Frontal cortex (tissue), 4 donors: Measurements from ENCODE around the gene WDR3. TPM values are rescaled to one million over a fixed set of nuclear protein-coding genes. Genes with fewer than 3 reads are reported as not detected.

ENCODE experiments used
- DNase-seq, 2 donors: peaks; one replicate each; pipeline ENCODE4 v3.0.0; 2012; ENCODE audit warnings: low spot score in 2 of 2
- FAIRE-seq: peaks from 2 replicates; lab custom pipeline; 2012; peaks lifted over from hg19 to GRCh38; lab: Jason Lieb, UNC
- total RNA-seq: library from RNA; depleted of rRNA; stranded (reverse); fragments of >200 nt; gene quantifications from one replicate; pipeline ENCODE4 v1.2.3, GENCODE V29; 2014
- donor health status: control.
- donor health status: control.
- donor health status: control.

Gene WDR3
- total RNA-seq, 1 donor from 2014 or later, result 22.4 TPM

DNA sequence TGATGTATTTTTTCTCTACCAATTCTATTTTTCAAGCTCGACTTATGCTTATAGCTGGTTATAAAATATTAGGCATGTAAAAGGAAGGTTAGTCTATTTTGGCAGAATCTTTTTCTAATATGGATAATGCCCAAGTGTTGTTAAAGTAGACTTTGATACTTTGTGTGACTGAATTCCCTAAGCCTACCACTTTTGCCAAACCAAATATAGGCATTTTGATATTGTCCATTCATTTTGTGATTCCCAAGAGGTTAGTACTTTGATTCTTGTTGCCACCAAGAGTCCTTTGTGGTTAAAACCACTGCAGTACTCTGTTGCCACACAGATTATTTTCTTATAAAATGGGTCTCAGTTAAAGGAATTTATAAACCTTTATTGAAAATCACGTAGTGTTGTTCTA lies 4.2 kb downstream of the WDR3 start:
- FAIRE-seq (no peak), DNase-seq (no peak)

DNA sequence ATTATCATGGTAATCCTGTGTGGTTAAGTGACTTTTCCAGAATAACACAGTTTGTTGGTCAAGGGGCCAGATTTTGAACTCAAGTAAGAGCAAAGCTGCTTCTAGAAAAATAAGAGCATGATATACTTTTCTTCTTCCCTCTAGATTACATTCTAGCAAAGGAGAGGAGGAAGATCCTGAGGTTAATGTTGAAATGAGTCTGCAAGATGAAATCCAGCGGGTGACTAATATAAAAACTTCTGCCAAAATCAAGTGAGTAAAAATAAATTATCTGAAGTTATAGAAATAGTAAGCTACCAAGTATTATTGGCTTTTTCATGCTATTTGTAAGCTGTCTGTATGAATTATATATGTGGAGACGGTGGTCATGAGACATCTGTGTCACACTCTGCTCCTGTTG lies 12.8 kb downstream of the WDR3 start:
- no peak for DNase-seq
- FAIRE-seq, result no peak

DNA sequence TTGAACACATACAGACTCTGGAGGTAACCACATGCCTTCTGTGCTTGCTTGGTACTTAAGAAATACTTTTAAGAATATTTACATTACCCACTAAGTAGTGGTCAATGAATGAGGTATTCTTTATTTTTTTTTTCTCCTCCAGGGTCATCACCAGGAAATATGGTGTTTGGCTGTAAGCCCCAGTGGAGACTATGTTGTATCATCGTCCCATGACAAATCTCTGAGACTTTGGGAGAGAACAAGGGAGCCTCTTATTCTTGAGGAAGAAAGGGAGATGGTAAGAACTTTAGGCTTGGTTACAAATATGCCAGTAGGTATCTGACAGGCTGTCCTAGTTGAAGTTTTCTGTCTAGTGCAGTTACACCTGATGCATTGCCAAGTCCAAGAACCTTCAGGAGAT lies 22.8 kb downstream of the WDR3 start:
- no peak for FAIRE-seq
- no peak for DNase-seq

DNA sequence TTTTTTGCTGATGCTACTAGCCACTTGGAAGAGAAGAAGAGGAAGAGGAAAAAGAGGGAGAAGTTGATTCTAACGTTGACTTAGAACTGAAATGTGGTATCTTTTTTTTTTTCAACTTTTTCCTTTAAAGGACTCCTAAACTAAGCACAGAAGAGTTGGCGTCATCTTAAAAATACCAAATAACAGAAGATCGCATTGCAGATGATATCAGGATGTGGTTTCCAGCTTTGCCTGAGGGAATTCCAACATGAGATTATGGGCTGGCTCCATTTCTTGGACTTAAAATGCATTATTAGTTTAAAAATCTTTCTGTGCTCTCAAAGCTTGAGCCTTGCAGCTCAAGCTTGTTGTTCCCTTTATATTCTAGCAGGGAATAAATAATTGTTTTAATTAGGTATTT lies 29.8 kb downstream of the WDR3 start:
- no peak for DNase-seq
- FAIRE-seq, result no peak

DNA sequence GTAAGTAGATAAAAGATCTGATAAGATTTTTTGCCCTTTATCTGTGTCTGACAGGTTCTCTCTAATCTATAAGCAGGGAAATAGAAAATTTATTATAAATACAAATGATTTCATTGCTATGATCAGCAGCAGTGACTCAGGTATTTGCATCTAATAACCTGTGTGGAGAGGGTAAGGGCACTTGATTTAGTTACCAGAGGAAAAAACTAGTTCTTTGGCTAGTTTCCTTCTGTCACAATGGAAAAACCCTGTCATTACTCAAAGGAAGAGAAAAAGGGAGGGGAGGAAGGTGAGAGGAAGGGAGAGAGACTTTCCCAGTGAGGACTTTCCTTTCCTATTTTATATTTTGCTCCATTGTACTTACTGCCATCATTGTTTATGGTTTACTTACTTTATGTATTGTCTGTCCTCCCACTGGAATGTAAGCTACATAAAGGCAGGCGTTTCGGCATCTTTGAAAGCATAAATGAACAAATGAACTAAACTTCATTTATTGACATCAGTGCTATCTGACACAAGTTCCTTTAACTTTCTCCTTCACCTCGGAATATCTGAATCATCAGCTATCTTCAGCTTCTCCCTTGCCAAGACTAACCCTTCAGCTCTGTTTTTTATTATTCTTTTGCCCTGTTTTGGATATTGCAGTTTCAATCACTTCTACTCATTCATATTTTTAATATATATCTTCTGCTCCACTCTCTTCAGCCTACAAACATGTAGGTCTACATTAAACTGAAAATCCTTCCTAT lies 34.9 kb downstream of the WDR3 start:
- no peak for FAIRE-seq
- DNase-seq, result no peak

DNA sequence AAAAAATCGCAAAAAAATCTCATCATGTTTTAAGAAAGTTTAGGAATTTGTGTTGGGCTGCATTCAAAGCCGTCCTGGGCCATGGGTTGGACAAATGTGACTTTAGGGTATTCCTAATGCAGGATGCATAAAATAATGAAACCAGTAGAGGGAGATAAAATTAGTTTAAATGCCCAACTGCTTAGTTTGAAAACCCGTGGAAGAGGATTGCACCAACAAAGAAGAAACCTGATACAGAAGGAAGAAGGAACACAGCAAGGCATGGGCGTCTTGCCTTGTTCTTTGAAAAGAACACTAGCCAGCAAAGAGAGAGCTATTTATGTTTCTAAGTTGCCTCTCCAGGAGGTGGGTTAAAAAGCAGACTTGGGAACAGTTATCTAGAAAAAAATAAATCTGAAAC lies 37.9 kb downstream of the WDR3 start:
- DNase-seq, result peak in 1 of 2 donors; percentile 6
- no peak for FAIRE-seq

DNA sequence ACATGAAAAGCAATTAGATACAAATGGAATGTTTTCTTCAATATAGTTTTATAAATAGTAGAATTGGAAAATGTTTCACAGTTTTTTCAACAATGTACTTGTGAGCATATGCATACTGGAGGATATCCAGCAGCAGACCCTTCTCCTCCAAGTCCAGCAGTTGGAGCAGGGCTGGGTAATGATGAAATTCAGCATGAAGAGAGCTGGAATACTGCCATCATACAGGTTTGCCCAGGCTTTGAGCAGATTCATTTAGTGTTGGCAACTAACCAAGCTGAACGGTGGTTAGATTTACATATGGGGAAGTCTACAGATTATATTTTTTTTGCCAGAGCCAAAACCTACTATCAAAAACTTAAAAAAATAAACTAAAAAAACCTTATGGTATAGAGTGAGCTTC lies 38.3 kb downstream of the WDR3 start:
- FAIRE-seq (no peak), DNase-seq (no peak)

DNA sequence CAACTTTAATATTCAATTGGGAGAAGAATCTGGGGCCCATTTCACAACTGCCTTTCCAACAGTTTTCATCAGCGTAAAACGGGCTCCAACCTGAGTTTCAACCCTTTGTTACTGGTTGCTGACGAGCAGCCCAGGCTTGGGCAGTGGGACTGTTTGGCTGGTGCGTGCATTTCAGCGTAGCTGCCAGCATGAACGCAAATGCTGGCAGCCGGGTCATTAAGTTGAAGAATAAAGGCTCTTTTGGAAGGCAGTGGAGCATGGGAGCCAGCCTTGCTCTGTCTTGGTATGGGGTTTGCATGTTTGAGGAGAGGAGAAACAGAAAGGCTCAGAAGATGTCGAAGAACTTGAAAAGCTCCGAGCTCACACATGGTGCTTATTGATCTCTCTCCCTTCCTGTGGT lies 40.7 kb downstream of the WDR3 start:
- no peak for FAIRE-seq
- DNase-seq, result no peak

DNA sequence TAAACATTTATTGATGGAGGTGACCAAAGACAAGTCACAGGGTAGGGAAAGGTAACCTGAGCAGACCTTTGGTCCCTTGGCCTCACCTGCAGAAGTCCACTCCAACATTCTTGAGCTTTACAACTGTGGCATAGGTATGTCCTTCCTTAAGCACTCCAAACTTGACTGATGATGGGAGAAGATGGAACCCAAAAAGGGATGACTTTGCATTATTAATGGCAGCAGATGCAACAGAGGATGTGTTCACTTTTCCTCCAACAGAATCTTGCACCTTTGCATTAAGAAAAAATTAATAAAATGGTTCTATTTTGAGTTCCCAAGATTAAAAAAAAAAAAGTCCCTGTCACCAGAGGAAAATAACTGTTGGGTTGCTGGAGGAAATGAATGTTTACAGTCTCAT lies 42.2 kb downstream of the WDR3 start:
- FAIRE-seq, result no peak
- DNase-seq, result no peak

DNA sequence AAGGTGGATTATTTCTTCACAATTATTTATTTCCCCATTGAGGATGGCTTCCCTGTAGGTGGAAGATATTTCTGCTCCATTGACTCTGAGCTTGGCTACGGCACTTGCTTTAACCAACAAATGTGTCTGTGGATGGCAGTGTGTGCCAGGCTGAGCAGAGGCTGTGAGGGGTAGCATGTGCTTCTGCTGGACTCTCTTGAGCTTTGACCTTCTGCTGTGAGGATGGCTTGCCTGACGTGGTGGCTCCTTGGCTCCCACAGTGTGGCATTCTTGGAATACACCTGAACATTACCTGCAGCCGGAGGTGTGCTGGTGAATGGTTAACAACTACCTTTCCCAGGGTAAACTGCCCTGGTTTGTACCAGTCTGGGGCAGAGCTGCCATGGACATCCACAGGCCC lies 46.8 kb downstream of the WDR3 start:
- FAIRE-seq (no peak), DNase-seq (no peak)

DNA sequence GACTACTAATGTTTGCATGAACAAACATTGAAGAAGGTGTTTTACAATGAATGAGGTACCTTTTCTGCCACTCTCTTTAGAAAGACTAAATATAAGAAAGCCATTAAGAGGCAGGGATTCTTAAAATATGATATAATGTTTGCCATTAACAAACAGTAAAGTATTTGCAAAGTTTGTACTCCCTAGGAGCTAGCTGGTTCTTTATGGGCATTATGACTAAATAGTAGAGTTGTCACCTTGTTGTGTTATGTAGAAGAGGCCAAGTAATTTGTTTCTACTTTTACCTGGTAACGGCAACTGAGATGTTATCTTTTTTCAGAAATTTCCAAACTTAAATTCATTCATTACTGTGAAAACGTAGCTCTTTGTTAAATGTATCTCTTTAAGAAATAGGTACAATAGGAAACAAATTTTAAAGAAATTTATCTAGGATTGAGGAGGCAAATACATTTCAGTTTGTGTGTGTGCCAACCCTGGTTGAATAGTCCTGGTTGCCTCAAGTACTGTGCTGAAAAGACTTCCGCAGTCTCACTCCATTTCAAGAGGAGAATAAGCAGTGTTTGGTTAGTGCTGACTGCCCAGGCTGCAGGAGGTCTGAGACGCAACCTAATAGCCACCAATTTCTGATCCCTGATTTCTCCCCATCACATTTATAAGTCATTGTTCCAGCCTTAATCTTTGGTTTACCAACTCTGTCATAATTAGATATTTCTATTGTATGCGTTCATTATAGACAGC lies 52.1 kb downstream of the WDR3 start:
- FAIRE-seq, result no peak
- no peak for DNase-seq

DNA sequence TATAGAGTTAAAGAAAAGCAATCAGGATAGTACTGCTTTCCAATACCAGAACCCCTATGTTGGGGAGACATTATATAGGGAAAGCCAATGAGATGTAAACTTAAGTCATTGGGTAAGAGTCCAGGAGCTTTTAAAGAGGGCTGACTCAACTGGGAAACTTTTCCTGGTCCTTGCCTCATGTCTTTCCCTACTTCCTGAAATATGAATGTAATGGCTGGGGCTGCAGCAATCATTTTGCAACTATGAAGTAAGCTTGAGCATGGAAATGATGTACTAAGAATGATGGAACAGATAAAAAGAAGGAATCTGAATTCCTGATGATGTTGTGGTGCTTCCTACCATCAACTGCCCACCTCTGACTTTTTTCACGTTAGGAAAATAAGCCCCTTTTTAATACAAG lies 55.7 kb downstream of the WDR3 start:
- no peak for DNase-seq
- FAIRE-seq, result no peak

DNA sequence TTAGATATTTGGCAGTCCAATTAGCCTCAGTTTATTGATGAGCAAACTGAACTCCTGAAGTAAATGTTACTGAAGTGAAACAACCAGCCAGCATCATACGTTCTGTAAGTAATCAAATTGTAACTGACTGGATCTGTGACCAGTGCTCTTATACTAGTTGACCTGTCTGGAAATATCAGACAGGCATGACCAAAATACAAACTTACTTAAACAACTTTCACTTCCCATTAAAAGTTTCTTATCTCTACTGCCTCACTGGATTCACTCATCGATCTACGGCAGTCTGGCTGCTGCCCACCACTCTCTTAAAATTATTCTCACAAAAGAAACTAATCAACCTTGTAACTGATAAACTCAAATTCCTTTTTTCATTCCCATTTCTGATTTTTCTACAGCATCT lies 56.4 kb downstream of the WDR3 start:
- FAIRE-seq (no peak), DNase-seq (no peak)

DNA sequence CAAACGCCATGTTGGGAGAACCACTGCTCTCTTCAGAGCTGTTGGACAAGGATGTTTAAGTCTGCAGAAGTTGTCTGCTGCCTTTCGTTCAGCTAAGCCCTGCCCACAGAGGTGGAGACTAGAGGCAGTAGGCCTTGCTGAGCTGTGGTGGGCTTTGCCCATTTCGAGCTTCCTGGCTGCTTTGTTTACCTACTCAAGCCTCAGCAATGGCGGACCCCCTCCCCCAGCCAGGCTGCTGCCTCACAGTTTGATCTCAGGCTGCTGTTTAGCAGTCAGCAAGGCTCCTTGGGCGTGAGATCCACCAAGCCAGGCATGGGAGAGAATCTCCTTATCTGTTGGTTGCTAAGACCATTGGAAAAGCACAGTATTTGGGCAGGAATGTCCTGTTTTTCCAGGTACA lies 74.8 kb downstream of the WDR3 start:
- DNase-seq (no peak), FAIRE-seq (no peak)

DNA sequence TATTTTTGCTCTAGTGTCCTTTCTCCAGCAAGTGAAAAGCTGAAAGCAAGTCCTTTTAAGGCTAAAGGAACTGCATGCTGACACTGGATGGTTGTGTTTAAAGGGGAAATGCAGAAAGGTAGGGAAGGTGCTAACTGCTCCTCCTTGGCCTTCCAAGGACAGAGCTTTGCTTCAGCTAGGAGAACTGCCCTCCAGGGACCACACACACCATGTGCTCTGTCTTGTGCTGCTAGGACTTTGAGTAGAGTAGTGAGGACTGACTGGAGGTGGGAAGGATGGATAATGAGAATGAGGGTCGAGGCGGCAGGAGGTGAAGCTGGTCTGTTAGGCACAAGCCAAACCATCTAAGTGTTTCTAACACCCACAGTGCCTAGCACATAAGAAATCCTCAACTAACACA lies 77.9 kb downstream of the WDR3 start:
- no peak for DNase-seq
- no peak for FAIRE-seq

DNA sequence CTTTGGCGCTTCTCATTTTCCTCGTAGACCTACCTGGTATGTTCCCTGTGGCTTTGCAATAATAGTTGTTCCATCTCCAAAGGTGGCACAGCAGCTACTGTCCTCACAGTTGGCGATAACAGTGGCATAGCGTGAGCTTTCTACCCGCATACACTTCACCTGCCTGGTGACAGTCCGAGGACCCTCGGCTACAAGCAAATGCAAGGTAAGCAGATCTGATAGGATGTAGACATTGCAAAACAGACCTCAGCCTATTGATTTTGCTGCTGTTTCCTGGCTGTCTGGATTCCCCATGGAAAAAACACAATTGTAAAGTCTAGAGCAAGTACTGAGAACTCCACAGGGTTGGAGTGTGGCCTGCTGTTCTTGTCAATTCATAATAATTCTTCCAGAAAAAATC lies 78.5 kb downstream of the WDR3 start:
- no peak for FAIRE-seq

DNA sequence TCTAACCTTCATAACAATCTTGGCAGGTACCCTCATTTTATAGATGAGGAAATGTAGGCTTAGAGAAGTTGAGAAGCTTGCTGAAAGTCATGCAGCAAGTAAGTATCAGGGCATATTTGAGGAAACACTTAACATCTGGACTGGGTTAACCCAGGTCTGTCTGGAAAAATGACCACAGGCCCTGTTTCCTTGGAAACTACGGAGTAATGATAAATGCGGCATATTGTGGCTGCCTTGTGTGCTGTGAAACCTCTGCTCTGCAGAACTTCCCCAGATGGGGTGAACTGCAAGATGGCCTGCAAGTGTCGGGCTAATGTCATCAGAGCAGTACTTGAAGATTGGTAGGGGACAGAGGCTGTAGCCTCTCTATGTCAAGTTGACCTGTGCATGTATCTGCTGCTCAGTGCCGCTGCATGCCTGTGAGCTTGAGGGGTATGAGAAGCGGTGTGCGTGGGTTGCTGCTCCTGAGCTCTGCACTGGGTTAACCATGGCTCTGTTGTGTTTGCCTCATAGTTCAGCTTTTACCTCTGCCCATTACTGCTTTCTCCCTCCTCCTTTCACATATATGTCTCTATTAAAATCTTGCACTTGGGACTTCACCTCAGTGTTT lies 83.1 kb downstream of the WDR3 start:
- DNase-seq (no peak), FAIRE-seq (no peak)

More for the DNA sequence above, 78.5 kb downstream of the WDR3 start:
- DNase-seq, result no peak

DNA sequence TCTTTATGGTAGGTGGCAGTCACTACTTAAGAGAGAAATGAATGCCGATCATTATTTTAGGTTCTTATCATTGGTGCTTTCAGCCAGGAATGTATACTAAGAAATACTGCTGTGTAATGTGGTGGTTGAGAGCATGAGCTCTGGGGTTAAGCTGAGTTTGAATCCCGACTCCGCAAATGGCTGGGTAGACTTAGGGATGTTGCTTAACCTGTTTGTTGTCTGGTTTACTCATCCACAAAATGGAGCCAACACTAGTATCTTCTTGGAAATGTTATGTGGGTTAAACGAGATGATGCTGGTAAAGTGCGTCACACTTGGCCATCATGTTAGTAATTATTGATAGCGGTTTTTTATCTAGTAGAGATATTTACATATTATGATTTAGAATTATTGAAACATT lies 83.8 kb downstream of the WDR3 start:
- DNase-seq (no peak), FAIRE-seq (no peak)

DNA sequence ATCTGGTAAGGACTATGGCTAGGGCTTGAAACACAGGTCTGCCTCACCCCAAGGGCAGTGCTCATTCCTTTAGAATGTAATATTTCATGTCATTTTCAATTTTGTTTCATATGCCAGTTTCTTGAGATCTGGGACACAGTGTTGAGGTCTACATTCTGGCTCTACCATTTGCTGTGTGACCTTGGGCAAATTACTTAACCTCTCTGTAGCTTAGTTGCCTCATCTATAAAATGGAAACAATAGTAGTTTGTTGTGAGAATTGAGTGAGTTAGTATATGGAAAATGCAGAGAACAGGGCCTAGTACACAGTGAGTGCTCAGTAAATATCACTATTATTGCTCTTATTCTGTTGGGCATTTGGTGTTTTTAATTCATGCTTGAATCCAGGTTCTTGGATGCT lies 84.4 kb downstream of the WDR3 start:
- DNase-seq, result no peak
- FAIRE-seq, result no peak
